Keratinocyte (primary cell): ENCODE results near the gene MORN2.

Experiments used
- EZH2 ChIP-seq: IDR thresholded peaks from one replicate; pipeline ENCODE4 v1.6.1; 2012; ENCODE audit warnings: inconsistent platforms, mild to moderate bottlenecking, low read length, moderate library complexity
- TF ChIP-seq, protein P1 (sequence below), 3 experiments: IDR thresholded peaks in 1 of 3; conservative IDR thresholded peaks in 1 of 3; optimal IDR thresholded peaks in 1 of 3; 2 replicates in 2 of 3; 3 replicates in 1 of 3; pipeline versions ENCODE3 to v1.5.1; 2011; ENCODE audit warnings: low read length in 3 of 3, mild to moderate bottlenecking in 3 of 3, moderate library complexity in 2 of 3, control low read depth in 1 of 3, inconsistent platforms in 1 of 3; ENCODE audit not compliant: insufficient read depth in 2 of 3; ENCODE audit errors: extremely low read depth in 1 of 3

DNA sequence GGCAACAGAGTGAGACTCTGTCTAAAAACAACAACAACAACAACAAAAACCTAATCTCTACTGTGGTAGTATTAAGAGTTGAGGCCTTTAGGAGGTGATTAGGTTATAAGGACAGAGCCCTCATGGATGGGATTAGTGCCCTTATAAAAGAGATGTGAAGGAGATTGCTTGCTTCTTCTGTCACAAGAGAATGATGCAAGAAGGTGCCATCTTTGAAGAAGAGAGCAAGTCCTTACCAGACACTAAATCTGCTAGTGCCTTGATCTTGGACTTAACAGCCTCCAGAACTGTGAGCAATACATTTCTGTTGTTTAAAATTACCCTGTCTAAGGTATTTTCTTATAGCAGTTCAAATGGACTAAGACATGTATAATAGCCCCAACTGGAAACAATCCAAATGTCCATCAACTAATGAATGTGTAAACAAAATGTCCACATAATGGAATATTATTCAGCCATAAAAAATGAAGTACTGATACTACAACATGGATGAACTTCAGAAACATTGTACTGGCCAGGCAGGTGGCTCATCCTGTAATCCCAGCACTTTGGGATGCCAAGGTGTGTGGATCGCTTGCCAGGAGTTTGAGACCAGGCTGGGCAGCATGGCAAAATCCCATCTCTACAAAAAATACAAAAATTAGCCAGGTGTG lies 12.3 kb downstream of the MORN2 start:
- TF ChIP-seq, protein P1, sequence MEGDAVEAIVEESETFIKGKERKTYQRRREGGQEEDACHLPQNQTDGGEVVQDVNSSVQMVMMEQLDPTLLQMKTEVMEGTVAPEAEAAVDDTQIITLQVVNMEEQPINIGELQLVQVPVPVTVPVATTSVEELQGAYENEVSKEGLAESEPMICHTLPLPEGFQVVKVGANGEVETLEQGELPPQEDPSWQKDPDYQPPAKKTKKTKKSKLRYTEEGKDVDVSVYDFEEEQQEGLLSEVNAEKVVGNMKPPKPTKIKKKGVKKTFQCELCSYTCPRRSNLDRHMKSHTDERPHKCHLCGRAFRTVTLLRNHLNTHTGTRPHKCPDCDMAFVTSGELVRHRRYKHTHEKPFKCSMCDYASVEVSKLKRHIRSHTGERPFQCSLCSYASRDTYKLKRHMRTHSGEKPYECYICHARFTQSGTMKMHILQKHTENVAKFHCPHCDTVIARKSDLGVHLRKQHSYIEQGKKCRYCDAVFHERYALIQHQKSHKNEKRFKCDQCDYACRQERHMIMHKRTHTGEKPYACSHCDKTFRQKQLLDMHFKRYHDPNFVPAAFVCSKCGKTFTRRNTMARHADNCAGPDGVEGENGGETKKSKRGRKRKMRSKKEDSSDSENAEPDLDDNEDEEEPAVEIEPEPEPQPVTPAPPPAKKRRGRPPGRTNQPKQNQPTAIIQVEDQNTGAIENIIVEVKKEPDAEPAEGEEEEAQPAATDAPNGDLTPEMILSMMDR (optimal IDR thresholded peaks at IDR 0.05 in 1 of 3, IDR thresholded peaks at IDR 0.05 in 1 of 3, conservative IDR thresholded peaks at IDR 0.05 in 1 of 3; ENCODE audit: extremely low read depth in 1 of 3, insufficient read depth in 2 of 3, low read length in 3 of 3), result no peak
- no peak for TF ChIP-seq EZH2
